ENCODE measurements around the gene ITGA1.

GRCh38 chr5:52950686-52951085 is 163.0 kb downstream of the ITGA1 start:
- no peak for TF ChIP-seq CTCF (IDR thresholded peaks at IDR 0.05)
- no peak for TF ChIP-seq POLR2A (IDR thresholded peaks at IDR 0.05)
